Stomach smooth muscle (tissue), 2 donors: ENCODE data around the gene ZBTB46.

ENCODE experiments used
- H3K27ac ChIP-seq: one replicate; pipeline ENCODE4 v1.7.0; 2013; ENCODE audit warnings: mild to moderate bottlenecking, low read length, inconsistent platforms
- H3K27me3 ChIP-seq, 2 donors: one replicate each; pipeline ENCODE4 v1.7.0; 2013; ENCODE audit warnings: low read length in 2 of 2; ENCODE audit not compliant: insufficient read depth in 2 of 2, control insufficient read depth in 1 of 2
- H3K36me3 ChIP-seq, 2 donors: one replicate each; pipeline ENCODE4 v1.7.0; 2013; ENCODE audit warnings: low read length in 2 of 2; ENCODE audit not compliant: control insufficient read depth in 2 of 2, insufficient read depth in 2 of 2
- H3K4me1 ChIP-seq: one replicate; pipeline ENCODE4 v1.7.0; 2013; ENCODE audit warnings: low read length; ENCODE audit not compliant: control insufficient read depth, insufficient read depth
- H3K4me3 ChIP-seq, 2 donors: one replicate each; pipeline ENCODE4 v1.7.0; 2013; ENCODE audit warnings: low read length in 2 of 2
- H3K9ac ChIP-seq, 2 donors: one replicate each; pipeline ENCODE4 v1.7.0; 2013; ENCODE audit warnings: low read length in 2 of 2, mild to moderate bottlenecking in 1 of 2
- H3K9me3 ChIP-seq, 2 donors: one replicate each; pipeline ENCODE4 v1.7.0; 2013; ENCODE audit warnings: low read length in 2 of 2; ENCODE audit not compliant: control insufficient read depth in 2 of 2
- donor health status: healthy.
- donor health status: Pancreatic carcinoma.

ZBTB46 gene

DNA sequence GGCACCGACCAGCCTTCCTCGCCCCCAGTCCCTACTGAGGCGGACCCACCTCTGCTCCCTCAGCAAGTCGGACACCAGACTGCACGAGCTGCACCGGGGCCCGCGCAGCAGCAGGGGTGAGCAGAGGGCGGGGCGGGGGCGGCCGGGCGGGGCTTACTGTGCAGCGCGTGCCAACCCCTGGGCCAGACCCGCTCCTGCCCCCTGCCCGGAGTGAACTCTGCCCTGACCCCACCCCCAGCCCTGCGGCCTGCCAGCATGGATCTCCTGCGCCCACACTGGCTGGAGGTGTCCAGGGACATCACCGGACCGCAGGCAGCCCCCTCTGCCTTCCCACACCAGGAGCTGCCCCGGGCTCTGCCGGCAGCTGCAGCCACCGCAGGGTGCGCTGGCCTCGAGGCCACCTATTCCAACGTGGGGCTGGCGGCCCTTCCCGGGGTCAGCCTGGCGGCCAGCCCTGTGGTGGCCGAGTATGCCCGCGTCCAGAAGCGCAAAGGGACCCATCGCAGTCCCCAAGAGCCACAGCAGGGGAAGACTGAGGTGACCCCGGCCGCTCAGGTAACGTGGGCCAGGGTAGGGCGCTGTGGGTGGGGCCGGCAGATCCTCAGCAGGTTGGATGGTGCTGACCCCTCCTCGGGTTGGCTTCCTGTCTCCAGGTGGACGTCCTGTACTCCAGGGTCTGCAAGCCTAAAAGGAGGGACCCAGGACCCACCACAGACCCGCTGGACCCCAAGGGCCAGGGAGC, 92.9 kb downstream of the ZBTB46 start:
- no peak overlapping the region for H3K9ac ChIP-seq
- H3K9me3 ChIP-seq = no peaks in the 10 kb centered on the region
- H3K4me1 ChIP-seq = peaks cover 34% of the 10 kb centered on the region
- peak overlapping the region in 1 of 2 donors; percentile 72 for H3K4me3 ChIP-seq
- H3K27me3 ChIP-seq = no peaks in the 10 kb centered on the region
- peaks cover 9 to 14% of the 10 kb centered on the region in 2 donors for H3K36me3 ChIP-seq
- H3K27ac ChIP-seq = no peak overlapping the region

- Histone ChIP-seq H3K36me3 (peaks cover 9 to 14% of the 10 kb centered on the region in 2 donors), H3K4me3 (peak overlapping the region in 1 of 2 donors; percentile 22), H3K27me3 (no peaks in the 10 kb centered on the region), H3K9ac (no peak overlapping the region), H3K9me3 (no peaks in the 10 kb centered on the region), H3K4me1 (peaks cover 34% of the 10 kb centered on the region), H3K27ac (no peak overlapping the region)
These were observed 93.4 kb downstream of the ZBTB46 start for GRCh38 chr20:63737695-63737944.

DNA sequence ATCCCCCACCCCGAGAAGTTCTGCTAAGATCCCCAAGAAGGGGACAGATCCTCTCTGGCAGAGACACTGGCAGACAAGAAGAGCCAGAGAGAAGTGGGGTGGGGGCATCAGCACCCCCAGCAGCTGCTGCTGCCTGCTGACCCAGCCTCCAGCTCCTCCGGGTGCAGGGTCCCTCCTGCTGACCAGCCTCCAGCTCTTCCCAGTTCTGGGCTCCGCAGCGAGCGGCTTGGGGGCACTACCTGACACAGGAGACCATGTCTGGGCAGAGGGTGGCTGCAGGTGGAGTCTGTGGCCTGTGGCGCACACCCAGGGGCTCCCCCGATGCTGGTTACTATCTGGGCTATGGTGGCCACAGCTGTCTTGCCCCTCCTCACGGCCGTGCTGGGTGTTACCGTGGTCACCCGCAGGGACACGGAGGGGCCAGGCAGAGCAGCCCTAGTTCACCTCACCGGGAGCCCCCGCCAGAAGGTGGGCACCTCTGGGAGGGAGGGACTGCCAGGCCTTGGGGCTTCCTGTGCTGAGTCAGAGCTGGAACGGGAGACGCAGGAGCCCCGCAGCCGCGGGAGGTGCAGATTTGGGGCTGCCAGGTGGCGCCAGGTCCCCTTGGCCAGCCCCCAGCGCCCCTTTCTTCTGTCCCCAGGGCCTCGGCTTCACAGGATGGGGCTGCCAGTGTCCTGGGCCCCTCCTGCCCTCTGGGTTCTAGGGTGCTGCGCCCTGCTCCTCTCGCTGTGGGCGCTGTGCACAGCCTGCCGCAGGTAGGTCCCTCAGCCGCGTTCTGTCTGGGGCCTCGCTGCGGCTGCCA, 94.0 kb downstream of the ZBTB46 start:
- Histone ChIP-seq H3K27me3 (no peaks in the 10 kb centered on the region), H3K9me3 (no peaks in the 10 kb centered on the region), H3K4me1 (peaks cover 32% of the 10 kb centered on the region), H3K4me3 (no peak overlapping the region), H3K27ac (no peak overlapping the region), H3K9ac (no peak overlapping the region), H3K36me3 (peaks cover 9 to 14% of the 10 kb centered on the region in 2 donors)

GRCh38 chr20:63735859-63736718, 95.0 kb downstream of the ZBTB46 start, which contains the start of gene LIME1:
Gene LIME1 (plus strand): TSS chr20:63736664. CDS start chr20:63737550, 886 bp downstream.
- Histone ChIP-seq H3K4me3 (no peak within 1 kb of the TSS), H3K9ac (no peak within 1 kb of the TSS), H3K36me3 (peaks cover 9 to 15% of the 10 kb centered on the region in 2 donors), H3K27ac (no peak within 1 kb of the TSS), H3K4me1 (peaks cover 22% of the 10 kb centered on the region), H3K9me3 (no peaks in the 10 kb centered on the region), H3K27me3 (no peaks in the 10 kb centered on the region)

DNA sequence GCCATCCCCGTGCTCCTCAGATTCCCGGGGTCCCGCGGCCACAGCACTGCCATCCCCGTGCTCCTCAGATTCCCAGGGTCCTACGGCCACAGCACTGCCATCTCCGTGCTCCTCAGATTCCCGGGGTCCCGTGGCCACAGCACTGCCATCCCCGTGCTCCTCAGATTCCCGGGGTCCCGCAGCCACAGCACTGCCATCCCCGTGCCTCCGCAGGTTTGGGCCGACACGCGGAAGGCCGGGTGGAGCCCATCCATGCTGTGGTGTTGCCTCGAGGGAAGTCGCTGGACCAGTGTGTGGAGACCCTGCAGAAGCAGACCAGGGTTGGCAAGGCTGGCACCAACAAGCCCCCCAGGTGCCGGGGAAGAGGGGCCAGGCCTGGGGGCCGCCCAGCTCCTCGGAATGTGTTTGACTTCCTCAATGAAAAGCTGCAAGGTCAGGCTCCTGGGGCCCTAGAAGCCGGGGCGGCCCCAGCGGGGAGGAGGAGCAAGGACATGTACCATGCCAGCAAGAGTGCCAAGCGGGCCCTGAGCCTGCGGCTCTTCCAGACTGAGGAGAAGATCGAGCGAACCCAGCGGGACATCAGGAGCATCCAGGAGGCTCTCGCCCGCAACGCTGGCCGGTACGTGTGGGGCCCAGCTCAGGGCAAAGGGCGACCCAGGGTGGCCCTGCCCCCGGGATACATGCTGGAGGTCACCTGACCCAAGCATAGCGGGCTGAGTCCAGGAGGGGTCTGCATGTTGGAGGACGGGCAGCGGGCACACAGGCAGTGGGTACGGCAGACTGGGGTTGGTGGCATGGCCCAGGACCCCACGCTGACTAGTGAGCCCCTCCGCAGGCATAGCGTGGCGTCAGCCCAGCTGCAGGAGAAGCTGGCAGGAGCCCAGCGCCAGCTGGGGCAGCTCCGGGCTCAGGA, 95.9 kb downstream of the ZBTB46 start:
- Histone ChIP-seq H3K27ac (no peak overlapping the region), H3K9me3 (no peaks in the 10 kb centered on the region), H3K36me3 (peaks cover 9 to 17% of the 10 kb centered on the region in 2 donors), H3K4me1 (peaks cover 14% of the 10 kb centered on the region), H3K4me3 (no peak overlapping the region), H3K9ac (no peak overlapping the region), H3K27me3 (no peaks in the 10 kb centered on the region)

GRCh38 chr20:63734111-63734945, 96.7 kb downstream of the ZBTB46 start:
- Histone ChIP-seq H3K9me3 (no peaks in the 10 kb centered on the region), H3K9ac (no peak overlapping the region), H3K4me3 (no peak overlapping the region), H3K36me3 (peaks cover 9 to 17% of the 10 kb centered on the region in 2 donors), H3K4me1 (peaks cover 13% of the 10 kb centered on the region), H3K27me3 (no peaks in the 10 kb centered on the region), H3K27ac (no peak overlapping the region)

DNA sequence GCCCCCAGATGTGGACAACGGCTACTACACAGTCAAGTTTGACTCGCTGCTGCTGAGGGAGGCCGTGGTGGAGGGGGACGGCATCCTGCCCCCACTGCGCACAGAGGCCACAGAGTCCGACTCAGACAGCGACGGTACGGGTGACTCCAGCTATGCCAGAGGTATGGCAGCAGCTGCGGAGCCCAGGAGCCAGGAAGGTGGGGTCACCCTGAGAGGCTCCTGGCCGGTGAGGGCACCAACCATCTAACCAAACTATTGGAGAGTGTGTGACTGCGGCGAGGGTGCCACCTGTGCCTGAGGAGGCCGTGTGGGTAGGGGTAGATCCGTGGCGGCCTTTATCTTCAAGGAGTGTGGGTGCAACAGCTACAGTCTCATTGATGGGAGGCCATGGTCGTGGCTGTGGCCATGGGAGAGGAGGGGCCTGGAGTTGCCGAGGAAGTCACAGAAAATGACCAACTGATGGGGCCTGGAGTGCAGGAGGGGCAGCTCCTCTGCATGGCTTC, 97.4 kb downstream of the ZBTB46 start:
- Histone ChIP-seq H3K36me3 (peaks cover 9 to 17% of the 10 kb centered on the region in 2 donors), H3K9me3 (no peaks in the 10 kb centered on the region), H3K9ac (no peak overlapping the region), H3K27ac (no peak overlapping the region), H3K4me3 (no peak overlapping the region), H3K27me3 (no peaks in the 10 kb centered on the region), H3K4me1 (peaks cover 6% of the 10 kb centered on the region)

DNA sequence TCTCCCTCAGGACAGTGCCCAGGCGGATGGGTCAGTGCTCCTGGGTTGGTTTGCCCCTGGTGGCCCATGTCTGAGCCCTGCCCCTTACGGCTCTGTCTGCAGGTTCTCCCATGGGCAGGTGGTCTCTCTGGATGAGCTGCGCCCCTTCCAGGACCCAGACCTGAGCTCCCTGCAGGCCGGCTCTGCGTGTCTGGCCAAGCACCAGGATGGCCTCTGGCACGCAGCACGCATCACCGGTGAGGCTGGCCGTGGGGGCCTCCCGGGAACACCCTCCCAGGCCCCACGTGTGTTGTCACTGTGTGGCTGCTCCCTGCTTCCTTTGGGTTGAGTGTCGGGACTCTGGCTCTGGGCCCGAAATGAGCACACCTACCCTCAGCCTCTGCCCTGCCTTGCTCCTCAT, 97.9 kb downstream of the ZBTB46 start:
- peaks cover 1% of the 10 kb centered on the region for H3K4me1 ChIP-seq
- no peak overlapping the region for H3K27ac ChIP-seq
- no peak overlapping the region for H3K9ac ChIP-seq
- H3K36me3 ChIP-seq = peaks cover 9 to 17% of the 10 kb centered on the region in 2 donors
- H3K9me3 ChIP-seq = no peaks in the 10 kb centered on the region
- H3K27me3 ChIP-seq = no peaks in the 10 kb centered on the region
- H3K4me3 ChIP-seq = no peak overlapping the region
